Measurements from ENCODE around the gene ATOX1.

GRCh38 chr5:151694035-151694485 lies 64.4 kb downstream of the ATOX1 start:
- TF ChIP-seq EP300 (IDR thresholded peaks at IDR 0.05) (no peak), CTCF (IDR thresholded peaks at IDR 0.05) (no peak), POLR2AphosphoS5 (IDR thresholded peaks at IDR 0.05) (no peak)
